Aortic smooth muscle cell (primary cell): Measurements from ENCODE around the gene LAMB1. TPM values are rescaled to one million over a fixed set of nuclear protein-coding genes. Genes with fewer than 3 reads are reported as not detected.

ENCODE experiments used
- total RNA-seq: library from RNA; depleted of rRNA; stranded (reverse); fragments of >200 nt; gene quantifications from 2 replicates; pipeline ENCODE4 v1.2.3, GENCODE V29; 2014

LAMB1 gene
- 549 and 614 TPM in 2 replicates for total RNA-seq

GRCh38 chr7:108002726-108003598, at the start of gene LAMB1:
TSS of gene LAMB1 (minus strand) at chr7:108003161. CDS start at chr7:108002885, 276 bp downstream.

DNA sequence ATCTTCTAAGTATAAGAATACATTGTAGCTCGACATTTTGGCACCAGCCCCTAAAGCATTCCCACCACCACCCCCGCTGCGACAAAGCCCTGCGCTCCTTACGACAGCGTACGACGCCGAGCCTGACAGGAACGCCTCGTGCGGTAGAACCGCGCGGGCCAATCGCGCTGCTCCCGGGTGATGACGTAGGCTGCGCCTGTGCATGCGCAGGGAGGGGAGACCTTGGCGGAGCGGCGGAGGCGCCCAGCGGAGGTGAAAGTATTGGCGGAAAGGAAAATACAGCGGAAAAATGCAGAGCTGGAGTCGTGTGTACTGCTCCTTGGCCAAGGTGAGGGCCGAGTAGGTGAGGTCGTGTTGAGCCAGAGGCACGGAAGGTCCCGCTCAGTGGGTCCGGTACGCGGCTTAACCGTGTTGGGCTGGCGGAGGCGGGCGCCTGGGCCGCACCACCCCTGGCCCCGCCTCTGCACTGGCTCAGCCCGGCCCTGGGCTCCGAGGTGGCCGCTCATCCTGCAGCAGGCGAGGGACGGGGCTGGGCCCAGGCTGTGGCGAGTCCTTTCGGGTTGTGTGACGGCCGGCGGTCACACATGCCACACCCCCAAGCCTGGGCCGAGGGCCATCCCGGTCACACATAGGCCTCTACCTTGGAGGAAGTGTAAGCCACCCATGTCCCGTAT, 111.9 kb downstream of the LAMB1 start, which contains the start of gene DLD:
Gene DLD (plus strand): TSS at position 222 of the 674 bp plus-strand sequence. CDS start 68 bp downstream, at position 290.

Other genes starting within 250 kb of the LAMB1 start
- not detected in 2 replicates for gene SLC26A3, start 199.9 kb downstream of the LAMB1 start, total RNA-seq
- 57.5 and 66.0 TPM in 2 replicates for gene DLD, start 112.0 kb downstream of the LAMB1 start, total RNA-seq
- 0.13 and 0.25 TPM in 2 replicates for gene LAMB4, start 127.2 kb upstream of the LAMB1 start, total RNA-seq